GM18873 (cell line): Measurements from ENCODE around the gene BIRC5.

ENCODE experiments used
- ATAC-seq: cut with Tn5 transposase; IDR thresholded peaks from one replicate; pipeline ENCODE4 v1.9.1; 2021; ENCODE audit warnings: mild to moderate bottlenecking, moderate library complexity, moderate number of reproducible peaks; ENCODE audit not compliant: unreplicated experiment, low FRiP score

BIRC5 gene

DNA sequence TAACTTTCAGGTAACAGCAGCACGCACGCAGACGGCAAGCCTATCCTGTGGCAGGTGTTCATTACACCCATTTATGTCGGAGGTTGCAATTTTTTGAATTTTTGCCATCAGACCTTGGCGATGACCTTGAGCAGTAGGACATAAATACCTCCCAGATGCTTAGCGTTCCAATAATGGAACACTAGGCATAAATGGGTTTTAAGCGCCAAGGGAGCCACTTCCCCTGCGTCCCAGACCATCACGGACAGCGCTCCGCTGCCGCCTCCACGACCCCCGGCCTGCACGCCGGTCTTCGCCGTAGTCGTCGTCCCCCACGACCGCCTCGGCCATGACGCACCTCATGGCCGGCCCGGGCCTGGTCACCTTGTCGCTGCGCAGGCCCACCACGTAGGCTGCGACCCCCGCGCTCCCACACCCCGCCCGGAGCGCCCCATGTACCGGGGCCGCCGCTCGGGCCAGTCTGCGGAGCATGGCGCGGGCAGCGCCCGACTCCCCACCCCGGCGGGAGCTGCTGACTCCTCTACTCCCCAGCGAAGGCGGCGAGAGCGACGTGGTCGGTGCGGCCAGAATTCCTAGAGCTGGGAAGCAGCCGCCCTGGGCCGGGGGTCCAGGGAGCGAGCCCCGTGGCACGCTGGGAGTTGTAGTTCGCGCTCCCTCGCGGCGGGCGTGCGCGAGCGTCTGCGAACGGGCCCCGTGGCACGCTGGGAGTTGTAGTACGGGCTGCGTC is 40.1 kb downstream of the BIRC5 start:
- ATAC-seq: no peak

DNA sequence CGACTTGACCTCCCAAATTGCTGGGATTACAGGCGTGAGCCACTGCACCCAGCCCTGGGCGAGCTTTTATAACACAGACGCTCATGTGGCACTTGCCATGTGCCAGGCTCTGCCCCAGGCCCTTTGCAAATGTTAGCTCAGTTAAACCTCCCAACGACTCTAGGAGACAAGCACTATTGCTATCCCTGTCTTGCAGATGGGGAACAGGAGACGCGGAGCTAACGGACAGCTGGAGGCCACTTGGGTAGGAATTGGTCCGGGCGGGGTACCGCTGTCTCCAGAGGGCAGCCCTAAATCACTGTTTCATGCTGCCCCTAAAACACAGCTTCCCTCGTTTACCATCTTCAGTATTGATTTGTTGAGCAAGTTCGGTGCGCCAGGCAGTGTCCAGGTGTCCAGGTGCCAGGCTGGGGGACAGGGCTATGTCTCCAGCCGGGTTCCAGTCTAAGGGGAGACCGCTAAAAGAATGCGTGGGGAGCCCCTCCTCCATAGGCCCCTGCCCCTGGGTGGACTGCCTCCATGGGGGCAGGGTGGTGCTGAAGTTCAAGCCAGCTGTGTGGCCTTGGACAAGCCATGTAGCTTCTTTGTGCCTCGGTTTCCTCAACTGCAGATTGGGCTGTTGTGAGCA is 41.1 kb downstream of the BIRC5 start:
- no peak for ATAC-seq

DNA sequence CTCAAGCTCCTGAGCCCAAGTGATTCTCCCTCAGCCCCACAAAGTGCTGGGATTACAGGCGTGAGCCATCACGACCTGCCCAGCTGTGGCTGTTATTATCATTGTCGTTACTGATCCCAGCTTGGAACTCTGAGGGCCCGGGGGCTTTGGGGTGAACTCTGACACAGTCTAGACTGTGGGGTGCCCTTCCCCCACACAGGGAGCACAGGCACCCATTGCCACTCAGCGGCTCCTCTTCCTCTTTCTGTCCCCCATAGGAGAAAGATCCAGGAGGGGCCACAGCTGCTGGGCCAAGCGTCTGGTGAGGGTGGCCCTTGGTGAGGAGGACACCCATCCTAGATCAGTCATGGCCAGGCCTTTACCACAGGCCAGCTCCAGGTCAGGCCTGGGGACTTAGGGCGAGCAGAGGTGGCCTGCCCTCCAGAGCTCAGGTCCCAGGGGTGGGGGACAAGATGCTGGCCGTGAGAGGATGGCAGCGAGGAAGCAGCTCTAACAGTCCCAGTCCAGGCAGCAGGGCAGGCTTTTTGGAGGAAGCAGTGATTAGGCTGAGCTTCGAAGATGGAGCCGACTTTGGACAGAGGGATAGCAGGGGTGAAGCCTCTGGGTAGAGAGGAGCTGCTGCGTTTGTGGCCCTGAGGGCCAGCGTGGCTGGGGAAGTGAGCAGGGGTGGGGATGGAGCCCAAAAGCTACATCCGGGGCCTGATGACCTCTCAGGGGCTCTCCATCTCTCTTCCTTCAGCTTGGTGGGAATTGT is 42.1 kb downstream of the BIRC5 start:
- no peak for ATAC-seq

DNA sequence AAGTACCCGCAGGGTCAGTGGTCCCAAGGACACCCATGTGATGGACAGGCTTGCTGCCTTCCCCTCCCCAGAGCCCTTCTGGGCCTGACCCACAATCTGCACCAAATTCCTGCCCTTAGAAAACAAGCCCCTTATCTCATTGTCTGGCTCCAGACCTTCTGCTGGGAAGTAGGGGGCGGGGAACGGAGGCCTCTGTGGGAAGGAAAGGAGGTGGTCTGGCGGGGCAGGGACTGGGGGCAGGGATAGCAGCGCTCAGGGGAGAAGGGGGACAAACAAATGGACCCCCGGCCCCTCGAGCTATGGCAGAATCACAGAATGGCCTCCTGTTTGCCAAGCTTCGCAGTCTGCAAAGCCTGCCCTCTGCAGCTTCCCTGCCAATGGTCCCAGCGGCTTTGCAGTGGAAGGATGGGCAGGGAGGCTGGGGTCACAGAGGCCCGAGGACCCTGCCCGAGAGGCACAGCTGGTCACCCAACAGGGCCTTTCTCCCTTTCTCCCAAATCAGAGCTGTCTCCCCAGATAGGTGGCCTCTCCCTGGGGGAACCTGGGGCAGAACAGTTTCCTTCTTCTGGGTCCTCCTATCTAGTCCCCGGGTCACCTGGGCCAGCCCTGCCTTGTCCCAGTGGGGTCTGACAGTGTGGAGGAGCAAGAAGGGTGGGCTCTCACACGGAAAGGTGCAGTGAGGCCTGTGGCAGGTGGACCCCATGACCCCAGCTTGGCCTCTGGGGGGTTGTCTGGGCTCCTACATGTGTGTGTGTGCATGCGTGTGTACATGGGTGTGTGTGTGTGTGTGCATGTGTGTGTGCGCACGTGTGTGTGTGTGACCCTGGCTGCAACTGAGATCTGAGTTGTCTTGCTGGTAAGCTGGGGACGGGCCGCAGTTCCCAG is 42.9 kb downstream of the BIRC5 start:
- ATAC-seq: no peak

DNA sequence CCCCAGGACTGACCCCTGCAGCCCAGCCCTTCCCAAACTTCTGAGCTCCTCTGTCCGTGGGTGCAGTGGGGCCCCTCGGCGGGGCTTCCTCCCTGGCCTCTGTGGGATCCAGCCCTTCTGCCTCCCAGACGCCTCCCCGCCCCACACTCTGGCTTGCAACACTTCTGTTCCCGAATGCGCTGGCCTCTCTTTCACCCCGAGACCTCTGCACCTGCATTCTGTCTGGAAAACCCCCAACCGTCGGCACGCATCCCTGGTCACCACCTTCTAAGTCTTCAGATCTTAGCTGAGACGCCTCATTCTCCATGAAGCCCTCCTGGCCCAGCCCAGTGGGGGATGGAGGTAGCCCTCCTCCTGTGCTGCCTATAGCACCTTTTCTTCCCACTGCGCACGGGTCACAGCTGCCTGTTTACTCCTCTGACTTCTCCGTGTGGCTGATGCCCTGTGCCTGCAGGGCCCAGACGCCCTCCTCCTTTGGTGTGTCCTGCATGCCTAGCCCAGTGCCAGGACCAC is 43.8 kb downstream of the BIRC5 start:
- ATAC-seq: no peak

DNA sequence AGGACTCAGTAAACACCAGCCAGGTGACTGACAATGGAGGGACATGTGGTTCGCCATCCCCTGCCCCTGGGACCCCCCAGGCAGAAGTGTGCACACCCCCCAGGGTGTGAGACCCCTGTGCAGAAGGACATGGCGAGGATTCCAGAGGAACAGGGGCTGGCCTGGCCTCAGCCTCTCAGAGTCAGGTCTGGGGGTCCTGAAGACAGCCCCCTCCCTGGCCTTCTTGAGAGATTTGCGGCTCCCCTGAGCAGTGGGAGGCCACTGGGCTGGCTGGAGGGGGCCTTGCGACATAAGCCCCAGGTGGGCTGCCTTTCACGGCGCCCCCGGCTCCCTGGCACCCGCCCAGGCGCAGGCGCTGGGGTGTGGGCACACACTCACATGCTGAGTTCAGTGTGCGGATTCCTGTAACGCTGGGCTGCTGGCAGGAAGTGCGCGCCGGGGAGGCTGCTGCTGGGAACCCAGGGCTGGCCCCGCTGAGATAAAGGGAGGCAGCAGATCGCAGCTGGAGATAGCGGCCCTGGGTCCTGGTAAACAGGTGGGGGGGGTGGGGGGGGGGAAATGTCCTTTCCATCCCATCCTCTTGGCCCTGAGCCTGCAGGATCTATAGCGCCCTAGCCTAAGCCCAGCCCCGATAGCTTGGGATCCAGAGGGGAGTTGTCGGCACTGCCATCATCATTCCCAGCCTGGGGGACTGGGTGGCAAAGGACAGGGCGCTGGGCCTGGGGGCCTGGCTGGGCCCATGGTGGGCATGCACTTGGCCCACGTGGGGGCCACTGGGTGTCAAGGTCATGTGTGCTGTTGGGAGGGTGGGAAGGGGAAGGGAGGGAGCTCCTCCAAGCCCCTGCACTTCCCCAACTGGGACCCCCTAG is 44.5 kb downstream of the BIRC5 start:
- no peak for ATAC-seq

DNA sequence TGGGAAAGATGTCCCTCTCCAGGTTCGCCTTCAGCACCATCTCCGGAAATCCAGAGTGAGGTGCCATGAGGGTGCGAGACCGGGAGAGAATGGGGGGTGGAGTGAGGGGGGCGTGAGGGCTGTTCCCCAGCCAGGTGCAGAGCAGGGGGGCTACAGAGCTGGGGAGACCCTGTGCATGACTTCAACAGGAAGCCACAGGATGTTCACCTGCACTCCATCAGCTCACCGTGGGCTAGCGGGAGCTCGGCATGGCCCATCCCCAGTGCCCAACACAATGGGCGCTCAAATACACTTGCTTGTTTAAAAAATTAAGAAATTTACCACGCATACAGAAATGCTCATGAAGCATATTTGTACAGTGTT is 45.1 kb downstream of the BIRC5 start:
- no peak for ATAC-seq

DNA sequence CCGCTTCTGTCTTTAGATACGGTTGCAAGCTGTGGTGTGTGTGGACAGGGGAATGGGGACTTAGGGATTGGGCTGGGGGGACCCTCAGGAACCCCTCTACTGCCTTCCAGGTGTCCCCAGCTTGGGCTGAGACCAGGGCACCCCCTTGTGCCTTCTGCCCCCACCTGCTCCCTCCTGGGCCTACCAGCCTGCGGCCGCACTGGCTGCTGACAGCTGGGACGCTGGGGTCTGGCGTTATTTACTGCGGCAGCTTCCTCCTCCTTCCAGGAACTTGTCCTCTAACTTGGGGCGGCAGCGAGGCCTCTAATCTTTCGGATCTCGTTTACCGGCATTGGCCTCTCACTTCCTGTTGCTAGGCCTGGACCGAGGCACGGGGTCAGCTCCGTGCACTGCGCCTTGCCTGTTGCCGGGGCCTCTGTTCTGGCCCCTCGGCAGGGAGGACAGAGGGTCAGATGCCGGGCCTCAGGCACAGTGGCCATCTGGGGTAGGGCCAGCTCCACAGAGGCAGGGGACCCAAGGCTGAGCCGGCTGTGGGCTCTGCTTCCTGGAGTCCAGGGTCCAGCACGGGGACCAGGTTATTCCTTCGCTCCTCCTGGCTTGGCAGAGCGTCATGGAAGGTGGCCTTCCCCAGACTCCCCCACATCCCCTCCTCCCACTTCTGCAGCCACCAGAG is 49.1 kb downstream of the BIRC5 start:
- ATAC-seq: no peak

DNA sequence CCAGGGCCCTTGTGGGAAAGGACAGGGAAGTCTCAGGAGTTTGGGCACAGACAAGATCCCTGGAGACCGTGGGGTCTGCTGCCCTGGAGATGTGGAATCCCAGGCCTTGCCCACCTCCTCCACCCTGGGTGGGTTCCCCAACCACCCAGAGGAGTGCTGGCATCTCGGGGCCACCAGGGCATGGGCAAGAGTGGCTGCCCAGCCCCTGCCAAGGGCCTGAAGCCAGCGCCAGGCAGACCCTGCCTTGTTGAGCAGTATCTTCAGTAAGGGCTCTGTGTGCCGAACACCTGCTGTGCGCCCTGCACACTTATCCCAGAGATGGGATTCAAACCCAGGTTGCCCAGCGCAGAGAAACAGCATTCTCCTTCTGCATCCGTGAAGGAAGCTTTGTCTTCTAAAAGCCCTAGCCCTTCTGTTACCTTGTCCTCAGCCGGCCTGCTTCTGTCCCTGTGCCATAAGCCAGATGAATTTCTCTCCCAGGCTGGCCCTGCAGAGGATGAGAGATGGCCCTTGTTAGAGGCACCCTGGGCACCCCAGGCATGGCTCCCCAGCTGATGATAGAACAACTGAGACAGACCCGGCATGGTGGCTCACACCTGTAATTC is 49.8 kb downstream of the BIRC5 start:
- ATAC-seq: no peak

DNA sequence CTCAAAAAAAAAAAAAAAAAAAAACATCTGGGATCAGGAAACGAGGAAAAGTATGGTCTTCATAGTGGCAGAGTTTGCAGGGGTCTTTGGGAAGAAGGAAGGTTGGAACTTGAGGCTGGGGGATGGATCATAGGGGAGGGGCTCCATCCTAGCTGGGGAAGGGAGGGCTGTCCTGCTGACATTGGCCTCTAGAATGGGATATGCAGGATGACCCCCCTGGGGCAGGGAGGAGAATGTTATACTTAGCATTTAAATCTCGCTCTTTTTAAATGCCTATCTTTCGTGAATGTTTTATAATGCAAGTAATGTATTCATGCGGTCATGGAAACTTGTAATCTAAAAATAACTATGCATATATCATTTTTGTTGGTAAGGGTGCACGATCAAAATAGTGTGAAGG is 50.5 kb downstream of the BIRC5 start:
- no peak for ATAC-seq

DNA sequence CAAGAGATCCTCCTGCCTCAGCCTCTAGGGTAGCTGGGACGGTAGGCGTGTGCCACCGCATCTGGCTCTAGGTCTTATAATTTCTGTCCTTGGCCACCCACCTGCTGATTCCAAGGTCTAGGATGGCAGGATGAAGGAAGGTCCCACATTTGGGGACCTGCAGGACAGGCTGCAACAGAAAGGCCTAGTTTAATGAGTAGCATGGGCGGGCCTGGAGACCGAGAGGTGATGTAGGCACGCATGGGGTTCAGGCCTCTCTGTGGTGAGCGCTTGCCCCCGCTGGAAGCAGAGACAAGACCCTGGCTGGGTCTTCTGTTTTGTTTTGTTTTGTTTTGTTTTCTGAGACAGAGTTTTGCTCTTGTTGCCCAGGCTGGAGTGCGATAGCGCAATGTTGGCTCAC is 51.1 kb downstream of the BIRC5 start:
- no peak for ATAC-seq

DNA sequence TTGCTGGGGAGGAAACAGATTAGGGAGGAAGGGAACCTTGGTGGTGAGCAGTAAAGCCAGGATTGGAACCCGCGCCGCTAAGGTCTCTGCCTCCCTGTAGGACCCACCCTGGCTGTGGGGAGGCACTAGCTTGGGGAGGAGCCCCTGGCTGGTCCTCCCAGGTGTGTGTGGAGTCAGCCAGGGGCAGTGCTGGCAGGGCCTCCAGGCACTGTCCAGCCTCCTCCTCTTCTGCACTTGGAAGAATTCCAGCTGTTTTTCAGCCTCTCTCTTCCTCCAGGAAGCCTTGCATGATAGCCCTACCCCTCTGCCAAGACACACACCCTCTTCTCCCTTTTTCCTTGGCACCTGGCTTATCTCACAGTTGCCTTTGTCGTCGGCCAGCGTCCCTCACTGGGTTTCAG is 52.2 kb downstream of the BIRC5 start:
- no peak for ATAC-seq

DNA sequence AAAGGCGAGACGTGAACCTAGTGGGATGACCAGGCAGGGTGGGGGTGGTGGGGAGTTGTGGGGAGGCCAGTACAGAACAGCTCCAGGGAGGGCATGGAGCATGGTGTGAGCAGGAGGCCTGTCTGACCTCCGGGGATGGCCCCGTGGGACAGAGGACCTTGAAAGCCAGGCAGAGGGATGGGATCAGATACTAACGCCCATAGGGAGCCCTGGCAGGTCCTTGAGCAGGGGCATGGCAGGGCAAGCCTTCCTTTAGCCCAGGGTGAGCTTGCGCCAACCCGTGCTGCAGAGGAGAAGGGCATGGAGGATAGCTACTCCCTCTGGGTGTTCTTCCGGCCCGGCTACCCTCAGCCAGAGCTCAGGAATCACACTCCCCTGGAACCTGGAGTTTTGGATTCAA is 52.7 kb downstream of the BIRC5 start:
- ATAC-seq: no peak

DNA sequence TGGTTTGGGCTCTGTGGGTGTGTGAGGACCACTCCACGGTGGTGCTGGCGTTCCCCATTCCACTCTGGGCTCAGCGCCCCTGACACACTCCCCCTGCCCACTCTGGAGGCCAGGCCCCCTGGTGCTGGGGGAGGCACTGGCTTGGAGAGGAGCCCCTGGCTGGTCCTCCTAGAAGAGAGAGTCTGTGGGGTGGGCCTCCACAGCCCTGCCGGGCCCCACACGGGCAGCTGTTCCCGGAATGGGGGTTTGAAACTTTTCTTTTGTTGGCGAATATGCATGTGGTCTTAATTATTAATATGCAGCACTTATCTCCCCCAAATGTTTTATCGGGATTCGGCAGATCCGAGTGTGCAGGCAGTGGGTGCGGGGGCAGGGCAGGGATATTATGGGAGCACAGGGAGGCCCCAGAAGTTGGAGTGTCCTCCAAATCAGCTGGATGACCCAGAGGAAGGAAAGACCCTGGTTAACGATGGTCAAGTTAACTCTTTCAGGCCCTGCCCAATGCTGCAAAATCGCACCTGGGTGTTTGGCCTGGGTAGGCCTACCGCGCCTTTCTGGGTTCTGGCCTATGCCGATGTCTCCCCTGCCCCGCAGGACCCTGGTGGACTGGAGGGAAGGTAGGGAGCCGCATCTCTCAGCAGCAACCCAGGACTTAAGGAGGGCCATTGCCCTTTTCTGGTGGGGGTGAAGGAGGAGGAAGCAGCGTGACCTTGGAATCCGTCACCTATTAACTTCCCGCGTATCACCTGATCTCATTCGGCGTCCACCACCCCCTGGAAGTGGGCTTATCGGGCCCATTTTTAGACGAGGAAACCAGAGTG is 53.4 kb downstream of the BIRC5 start:
- no peak for ATAC-seq

DNA sequence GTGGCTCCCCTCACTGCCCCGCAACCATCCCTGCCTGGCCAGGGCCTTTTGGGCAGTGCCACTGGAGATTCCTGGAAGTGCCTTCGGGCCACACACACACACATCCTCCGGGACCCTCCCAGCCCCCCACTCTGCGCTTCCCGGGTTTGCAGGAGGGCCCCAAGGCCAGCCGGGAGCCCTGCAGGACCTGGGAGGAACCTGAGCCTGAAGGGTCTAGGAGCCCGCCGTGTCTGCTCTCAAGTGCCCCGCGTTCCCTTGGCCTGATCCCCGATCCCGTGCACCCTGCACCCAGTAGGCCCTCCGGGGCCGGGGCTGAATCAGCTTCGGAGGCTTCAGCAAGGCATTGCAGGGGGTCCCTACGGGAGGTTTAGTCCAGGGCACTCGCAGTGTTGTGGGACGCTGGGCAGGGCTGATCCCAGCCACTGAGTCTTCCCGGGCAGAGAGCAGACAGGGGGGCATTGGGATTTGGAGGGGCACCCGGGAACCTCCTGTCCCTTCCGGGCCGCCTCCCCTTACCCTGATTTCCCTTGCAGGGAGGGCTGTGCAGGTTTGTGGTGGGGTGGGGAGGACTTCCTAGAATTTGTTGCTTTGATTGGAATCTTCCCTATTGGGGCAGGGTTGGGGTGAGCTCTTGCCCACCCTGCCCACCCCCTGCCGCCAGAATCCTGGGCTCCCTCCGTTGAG is 54.3 kb downstream of the BIRC5 start:
- no peak for ATAC-seq

DNA sequence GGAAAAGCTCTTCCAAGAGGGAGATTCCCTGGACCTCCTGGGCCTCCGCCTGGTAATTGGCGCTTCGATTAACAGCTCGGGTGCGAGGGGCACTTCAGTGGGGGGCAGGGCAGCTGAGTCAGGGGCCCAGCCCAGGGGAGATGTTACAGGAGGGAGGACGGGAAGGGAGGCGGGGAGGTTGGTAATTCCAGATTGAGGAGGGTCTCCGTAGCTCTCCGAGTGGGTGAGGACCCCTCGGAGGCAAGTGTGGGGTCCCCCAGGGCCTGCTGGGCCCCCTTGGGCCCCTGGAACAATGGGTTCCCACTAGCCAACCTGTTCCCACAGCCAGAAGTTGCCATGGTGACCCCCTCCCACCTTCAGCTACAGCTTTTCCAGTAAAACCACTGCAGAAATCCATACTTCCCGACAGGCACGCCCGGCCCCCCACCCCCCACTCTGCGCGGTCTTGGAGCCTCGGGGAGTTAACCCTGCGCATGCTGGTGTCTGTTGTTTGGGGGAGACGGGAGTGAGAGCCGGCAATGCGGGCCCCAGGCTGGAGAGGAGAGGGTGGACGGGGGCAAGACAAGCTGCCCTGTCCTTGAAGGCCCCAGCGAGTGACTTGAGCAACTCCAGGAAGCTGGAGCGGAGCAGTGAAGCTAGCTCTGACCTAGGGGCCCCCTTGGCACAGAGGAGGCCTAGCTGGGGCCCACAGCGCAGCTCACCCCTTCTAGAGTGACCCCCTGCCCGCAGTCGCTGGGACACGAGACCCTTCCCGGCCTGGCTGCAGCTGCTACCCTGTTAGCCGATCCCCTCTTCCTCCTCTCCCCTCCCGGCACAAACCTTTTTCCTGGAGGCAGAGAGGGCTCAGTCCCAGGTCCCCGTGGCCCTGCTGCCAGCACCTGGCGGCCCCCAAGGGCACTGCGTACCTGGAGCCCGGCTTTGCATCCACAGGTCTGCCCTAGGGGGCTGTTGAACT is 55.2 kb downstream of the BIRC5 start:
- no peak for ATAC-seq
